Kidney (tissue), 14 donors: ENCODE measurements around the gene CRYBB2. TPM values are rescaled to one million over a fixed set of nuclear protein-coding genes. Genes with fewer than 3 reads are reported as not detected.
A peak's percentile ranks its signal among the peaks of the same experiment; 100 is the strongest.

Experiments used
- DNase-seq, 5 donors: peaks; one replicate each; pipeline ENCODE4 v3.0.0-alpha.2; 2013 to 2020
- FAIRE-seq: peaks from 2 replicates; lab custom pipeline; 2012; peaks lifted over from hg19 to GRCh38; lab: Jason Lieb, UNC
- H3K27ac ChIP-seq, 2 donors: one replicate each; pipeline ENCODE4 v1.7.0; 2013; ENCODE audit warnings: low read depth in 2 of 2, low read length in 2 of 2, inconsistent platforms in 1 of 2
- H3K27me3 ChIP-seq: one replicate; pipeline ENCODE4 v1.7.1; 2013; ENCODE audit warnings: low read length, inconsistent platforms; ENCODE audit not compliant: control insufficient read depth, insufficient read depth
- H3K36me3 ChIP-seq, 3 donors: one replicate each; pipeline versions ENCODE4 v1.7.0 to v1.7.1; 2013; ENCODE audit warnings: low read length in 3 of 3, control low read depth in 1 of 3, inconsistent platforms in 1 of 3; ENCODE audit not compliant: insufficient read depth in 3 of 3, control insufficient read depth in 2 of 3
- H3K4me1 ChIP-seq, 3 donors: one replicate each; pipeline versions ENCODE4 v1.7.0 to v1.7.1; 2013; ENCODE audit warnings: low read length in 3 of 3, inconsistent platforms in 1 of 3, low read depth in 1 of 3; ENCODE audit not compliant: control insufficient read depth in 2 of 3, insufficient read depth in 2 of 3
- H3K4me3 ChIP-seq, 3 donors: one replicate each; pipeline versions ENCODE4 v1.7.0 to v1.8.1; 2013; ENCODE audit warnings: low read length in 3 of 3, control low read depth in 1 of 3, inconsistent platforms in 1 of 3
- H3K9ac ChIP-seq, 3 donors: one replicate each; pipeline versions ENCODE4 v1.7.0 to v1.7.1; 2013; ENCODE audit warnings: low read length in 3 of 3, control low read depth in 1 of 3, inconsistent platforms in 1 of 3
- H3K9me3 ChIP-seq, 3 donors: one replicate each; pipeline versions ENCODE4 v1.7.0 to v1.7.1; 2013; ENCODE audit warnings: low read length in 3 of 3, control low read depth in 1 of 3, inconsistent platforms in 1 of 3; ENCODE audit not compliant: control insufficient read depth in 2 of 3, insufficient read depth in 1 of 3
- CTCF ChIP-seq: IDR thresholded peaks from 3 replicates; pipeline ENCODE4 v1.5.1; 2012; ENCODE audit warnings: mild to moderate bottlenecking, moderate library complexity, borderline replicate concordance; ENCODE audit not compliant: insufficient read depth; ENCODE audit errors: extremely low read depth
- intact Hi-C: fragments of 100-400 bp; cut with DNase I; formaldehyde crosslinking; loops from one replicate; pipeline ENCODE4 v1.11.1; 2022
- polyA plus RNA-seq: library from polyadenylated mRNA; stranded (reverse); fragments of 350-450 nt; fragmentation: Illumina TruSeq; extraction: RNeasy Lipid Tissue Mini Kit (QIAGEN cat#74804); gene quantifications from one replicate; pipeline ENCODE4 v1.2.3, GENCODE V29; 2014; ENCODE audit warnings: low read depth, low replicate concordance; ENCODE audit not compliant: insufficient read depth
- total RNA-seq: library from RNA; stranded (reverse); fragmentation: NEBNext Ultra II Directional; extraction: Animal tissue kit (Norgen Biotek cat#: 25700); gene quantifications from one replicate; pipeline ENCODE4 v1.2.1, GENCODE V29; 2021
- donor health status: control.
- donor health status: control.
- donor health status: control.
- donor health status: control.
- donor health status: control.
- donor health status: DM: yes; HTN: yes; CAD: no.
- donor health status: Normal renal cell carcinoma (clear cell type).

Gene CRYBB2
- total and polyA plus RNA-seq, 2 donors from 2014 or later = 0.67 TPM; not detected in 1

DNA sequence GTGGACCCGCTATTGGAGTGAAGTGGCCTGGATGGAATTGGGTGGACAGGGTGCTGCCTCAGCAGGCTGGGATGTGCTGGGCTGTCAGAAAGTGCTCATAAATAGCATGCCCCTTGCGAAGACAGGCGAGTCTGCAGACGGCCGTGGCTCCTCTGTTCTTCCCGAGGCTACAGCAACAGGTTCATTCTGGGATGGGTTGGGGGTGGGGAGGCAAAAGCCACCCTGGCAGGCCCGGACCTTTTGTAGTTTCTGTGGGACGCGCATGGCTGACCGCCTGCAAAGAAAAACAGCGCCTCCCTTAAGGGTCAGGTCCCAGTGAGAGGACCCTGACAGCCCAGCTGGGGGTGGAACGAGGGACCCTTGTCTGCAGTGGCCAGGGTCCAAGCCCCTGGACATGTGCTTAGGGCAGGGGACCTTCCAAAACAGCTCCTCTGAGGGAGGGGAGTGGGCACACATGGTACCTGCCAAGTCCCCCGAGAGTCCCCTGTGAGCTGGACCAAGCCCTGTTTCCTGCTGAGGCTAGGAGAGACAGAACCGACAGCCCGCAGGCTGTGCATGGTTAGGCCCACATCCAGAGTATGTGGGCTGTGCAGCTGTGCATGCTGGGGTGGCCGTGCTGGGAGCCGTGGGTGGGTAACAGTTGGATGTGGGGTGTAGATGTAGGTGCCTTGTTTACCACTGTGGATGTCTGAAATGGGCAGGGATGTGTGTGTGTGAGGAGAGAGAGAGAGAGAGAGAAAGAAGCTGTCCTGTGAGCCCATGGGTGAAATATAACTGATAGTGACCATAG lies 19.5 kb upstream of the CRYBB2 start, which contains the start of gene CRYBB3:
CRYBB3 (plus strand) TSS at position 128 of the 790 bp plus-strand sequence. CDS start 1,539 bp downstream, outside the sequence.
- no peak for TF ChIP-seq CTCF
- no peaks in the 10 kb centered on the region for H3K9me3 ChIP-seq
- no peak within 1 kb of the TSS for H3K4me3 ChIP-seq
- intact Hi-C loops = no loop called here
- peaks cover 0 to 10% (median 3%) of the 10 kb centered on the region in 3 donors for H3K36me3 ChIP-seq
- FAIRE-seq (no peak), DNase-seq (peak in 4 of 5 donors; percentile 79 to 86 (median 82))
- H3K27ac ChIP-seq = peak within 1 kb of the TSS; percentile 4 to 11
- no peak within 1 kb of the TSS for H3K9ac ChIP-seq
- peaks cover 0 to 4% (median 0%) of the 10 kb centered on the region in 3 donors for H3K4me1 ChIP-seq
- H3K27me3 ChIP-seq = no peaks in the 10 kb centered on the region

DNA sequence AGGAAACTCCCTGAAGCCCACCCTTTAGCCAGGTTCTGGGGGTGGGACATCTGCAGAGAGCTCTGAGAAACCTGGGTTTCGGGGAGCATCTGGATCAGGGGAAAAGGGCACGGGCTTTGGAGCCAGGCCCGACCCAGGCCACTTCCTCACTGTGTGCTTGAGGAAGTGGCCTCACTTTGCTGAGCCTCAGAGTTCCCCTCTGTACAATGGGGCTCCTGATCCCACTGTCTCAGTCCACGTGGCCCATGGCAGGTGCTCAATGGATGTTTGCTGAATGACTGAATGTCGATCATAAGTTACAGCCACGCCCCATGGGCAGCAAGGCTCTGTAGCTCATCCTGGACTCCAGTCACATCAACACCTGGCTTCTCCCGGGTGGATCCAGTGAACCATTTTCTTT lies 18.5 kb upstream of the CRYBB2 start:
- peaks cover 0 to 9% (median 0%) of the 10 kb centered on the region in 3 donors for H3K36me3 ChIP-seq
- H3K27me3 ChIP-seq = no peaks in the 10 kb centered on the region
- H3K27ac ChIP-seq = no peak overlapping the region
- intact Hi-C loops = no loop called here
- H3K9ac ChIP-seq = no peak overlapping the region
- TF ChIP-seq CTCF = no peak
- DNase-seq (no peak), FAIRE-seq (no peak)
- peaks cover 0 to 4% (median 0%) of the 10 kb centered on the region in 3 donors for H3K4me1 ChIP-seq
- no peaks in the 10 kb centered on the region for H3K9me3 ChIP-seq
- H3K4me3 ChIP-seq = no peak overlapping the region

DNA sequence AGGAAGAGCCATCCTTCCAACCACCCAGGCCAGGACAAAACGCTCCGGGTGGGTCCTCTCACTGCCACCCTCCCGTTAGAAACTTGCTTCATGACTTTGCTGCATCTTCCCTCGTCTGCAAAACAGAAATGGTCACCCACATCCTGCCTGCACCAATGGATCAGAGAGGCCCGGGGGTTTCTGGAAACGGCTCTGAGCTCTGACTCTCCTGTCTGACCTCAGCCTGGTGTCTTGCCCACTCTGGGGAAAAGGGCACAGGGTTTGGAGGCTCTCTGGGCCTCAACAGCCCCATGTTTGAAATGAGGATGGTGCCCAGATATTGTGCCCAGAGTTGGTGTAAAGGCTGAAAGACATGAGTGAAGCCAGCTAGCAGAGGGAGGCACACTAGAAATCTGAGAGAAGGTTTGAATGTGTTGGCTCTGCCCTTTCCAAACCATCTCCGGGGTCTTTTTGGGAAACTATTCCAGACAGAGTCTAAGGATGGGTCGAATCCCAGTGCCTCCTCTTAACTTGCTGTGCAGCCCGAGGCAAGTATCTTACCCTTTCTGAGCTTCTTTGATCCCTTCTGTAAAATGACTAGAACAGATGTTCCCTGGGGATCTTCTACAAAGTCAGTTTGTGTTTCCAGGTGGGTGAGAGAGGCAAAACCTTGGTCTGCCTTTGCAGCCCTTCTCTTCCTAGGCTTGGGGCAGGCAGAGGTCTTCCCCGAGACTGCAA lies 17.7 kb upstream of the CRYBB2 start:
- Histone ChIP-seq H3K4me3 (no peak overlapping the region), H3K9ac (no peak overlapping the region), H3K9me3 (no peaks in the 10 kb centered on the region), H3K4me1 (peaks cover 0 to 4% (median 0%) of the 10 kb centered on the region in 3 donors), H3K36me3 (peaks cover 0 to 9% (median 0%) of the 10 kb centered on the region in 3 donors), H3K27ac (no peak overlapping the region), H3K27me3 (no peaks in the 10 kb centered on the region)
- intact Hi-C loops = no loop called here
- no peak for DNase-seq
- no peak for FAIRE-seq
- no peak for TF ChIP-seq CTCF
